Measurements from ENCODE around the gene JUNB. TPM values are rescaled to one million over a fixed set of nuclear protein-coding genes. Genes with fewer than 3 reads are reported as not detected.
A peak's percentile ranks its signal among the peaks of the same experiment; 100 is the strongest.

JUNB gene
- total RNA-seq, 1 donor from 2014 or later, result 5.7 TPM

GRCh38 chr19:12789904-12790619 lies 1.2 kb upstream of the JUNB start:
- Mint-ChIP-seq H3K9me3 (ENCODE audit: low read depth) (no peaks in the 10 kb centered on the region), H3K4me3 (ENCODE audit: low read depth) (peak overlapping the region; percentile 55), H3K36me3 (ENCODE audit: insufficient read depth) (no peaks in the 10 kb centered on the region), H3K27ac (no peak overlapping the region), H3K27me3 (peaks cover 18% of the 10 kb centered on the region), H3K4me1 (ENCODE audit: low read depth) (peaks cover 18% of the 10 kb centered on the region)
- peak; percentile 83 for DNase-seq (ENCODE audit: low spot score, unreplicated experiment)
- no peak for TF ChIP-seq CTCF (IDR thresholded peaks at IDR 0.05; ENCODE audit: unreplicated experiment)

- DNase-seq (ENCODE audit: low spot score, unreplicated experiment), result no peak
- Mint-ChIP-seq H3K4me3 (ENCODE audit: low read depth) (peak overlapping the region; percentile 55), H3K9me3 (ENCODE audit: low read depth) (no peaks in the 10 kb centered on the region), H3K27ac (no peak overlapping the region), H3K27me3 (peaks cover 18% of the 10 kb centered on the region), H3K36me3 (ENCODE audit: insufficient read depth) (no peaks in the 10 kb centered on the region), H3K4me1 (ENCODE audit: low read depth) (peaks cover 18% of the 10 kb centered on the region)
- no peak for TF ChIP-seq CTCF (IDR thresholded peaks at IDR 0.05; ENCODE audit: unreplicated experiment)
These were observed 500 bp upstream of the JUNB start for GRCh38 chr19:12790628-12791344.

- Mint-ChIP-seq H3K27ac (no peak overlapping the region), H3K4me3 (ENCODE audit: low read depth) (peak overlapping the region; percentile 80), H3K4me1 (ENCODE audit: low read depth) (peaks cover 18% of the 10 kb centered on the region), H3K9me3 (ENCODE audit: low read depth) (no peaks in the 10 kb centered on the region), H3K27me3 (peaks cover 18% of the 10 kb centered on the region), H3K36me3 (ENCODE audit: insufficient read depth) (peaks cover 1% of the 10 kb centered on the region)
- DNase-seq (ENCODE audit: low spot score, unreplicated experiment), result no peak
- TF ChIP-seq CTCF (IDR thresholded peaks at IDR 0.05; ENCODE audit: unreplicated experiment), result no peak
These were observed 966 bp downstream of the JUNB start for GRCh38 chr19:12792051-12792852.

GRCh38 chr19:12792853-12793289 lies 1.6 kb downstream of the JUNB start:
- Mint-ChIP-seq H3K9me3 (ENCODE audit: low read depth) (no peaks in the 10 kb centered on the region), H3K27ac (no peak overlapping the region), H3K36me3 (ENCODE audit: insufficient read depth) (peaks cover 1% of the 10 kb centered on the region), H3K27me3 (peaks cover 18% of the 10 kb centered on the region), H3K4me1 (ENCODE audit: low read depth) (peaks cover 18% of the 10 kb centered on the region), H3K4me3 (ENCODE audit: low read depth) (peak overlapping the region; percentile 80)
- no peak for DNase-seq (ENCODE audit: low spot score, unreplicated experiment)
- no peak for TF ChIP-seq CTCF (IDR thresholded peaks at IDR 0.05; ENCODE audit: unreplicated experiment)
